OCI-LY7 (cell line): Measurements from ENCODE around the gene NUP62. TPM values are rescaled to one million over a fixed set of nuclear protein-coding genes. Genes with fewer than 3 reads are reported as not detected.

Experiments
- BruUV-seq: library from RNA; stranded (reverse); fragments of 400-500 nt; replicated peaks from 2 replicates; lab custom pipeline; 2021; lab: Mats Ljungman, UMichigan
- CTCF ChIA-PET: fragments of 300-600 bp; sonication (Branson Sonifier 250); formaldehyde crosslinking; loops from one replicate; lab custom pipeline; 2022; ENCODE audit warnings: antibody characterized with exemption; ENCODE audit not compliant: unreplicated experiment; lab: Charles Lee
- POLR2A ChIA-PET: fragments of 300-600 bp; sonication (Branson Sonifier 250); formaldehyde crosslinking; loops from one replicate; lab custom pipeline; 2022; ENCODE audit warnings: antibody characterized with exemption; lab: Charles Lee
- DNase-seq: peaks from one replicate; pipeline ENCODE4 v3.0.0-alpha.2; 2015; ENCODE audit warnings: low spot score
- H2AFZ ChIP-seq: fragments of 200-600 bp; sonication (generic), shearing (Covaris generic); 2 replicates; pipeline ENCODE4 v1.6.1; 2014; ENCODE audit warnings: mild to moderate bottlenecking, antibody characterized with exemption, low read length, moderate library complexity
- H3K27ac ChIP-seq: fragments of 200-600 bp; sonication (generic); 2 replicates; pipeline ENCODE4 v1.5.1; 2014; ENCODE audit warnings: mixed run types, low read depth, mild to moderate bottlenecking, moderate library complexity, low read length, inconsistent platforms; ENCODE audit not compliant: poor library complexity, severe bottlenecking
- H3K36me3 ChIP-seq: fragments of 200-600 bp; sonication (generic); 2 replicates; pipeline ENCODE4 v1.6.1; 2014; ENCODE audit warnings: mild to moderate bottlenecking, antibody characterized with exemption, low read length, moderate library complexity, mixed read lengths; ENCODE audit not compliant: insufficient read depth
- H3K4me1 ChIP-seq: fragments of 200-600 bp; sonication (generic); 2 replicates; pipeline ENCODE4 v1.5.1; 2014; ENCODE audit warnings: mild to moderate bottlenecking, low read length; ENCODE audit not compliant: insufficient read depth, poor library complexity, severe bottlenecking
- H3K4me2 ChIP-seq: fragments of 200-600 bp; sonication (generic); 2 replicates; pipeline ENCODE4 v1.6.1; 2014; ENCODE audit warnings: mild to moderate bottlenecking, low read length
- H3K4me3 ChIP-seq: fragments of 200-600 bp; sonication (generic); 2 replicates; pipeline ENCODE4 v1.5.1; 2014; ENCODE audit warnings: mild to moderate bottlenecking, low read depth, low read length; ENCODE audit not compliant: poor library complexity, severe bottlenecking
- H3K79me2 ChIP-seq: fragments of 200-600 bp; sonication (generic); 2 replicates; pipeline ENCODE4 v1.6.1; 2016; ENCODE audit warnings: low read depth, mild to moderate bottlenecking, low read length, moderate library complexity, mixed read lengths; ENCODE audit not compliant: insufficient read depth
- H3K9me2 ChIP-seq: fragments of 200-600 bp; sonication (generic); 2 replicates; pipeline ENCODE4 v1.6.1; 2016; ENCODE audit warnings: mild to moderate bottlenecking, low read length, mixed read lengths; ENCODE audit not compliant: insufficient read depth
- H3K9me3 ChIP-seq: fragments of 200-600 bp; sonication (generic); 2 replicates; pipeline ENCODE4 v1.6.1; 2014; ENCODE audit warnings: mild to moderate bottlenecking, mixed run types, low read length, mixed read lengths
- H4K20me1 ChIP-seq: fragments of 200-600 bp; sonication (generic); 2 replicates; pipeline ENCODE4 v1.6.1; 2014; ENCODE audit warnings: mild to moderate bottlenecking, antibody characterized with exemption, low read length, moderate library complexity, mixed read lengths; ENCODE audit not compliant: insufficient read depth
- CTCF ChIP-seq: fragments of 200-600 bp; sonication (generic); conservative IDR thresholded peaks from 2 replicates; pipeline ENCODE4 v1.5.1; 2014; ENCODE audit warnings: mild to moderate bottlenecking, antibody characterized with exemption, low read length, moderate library complexity, mixed read lengths
- EZH2phosphoT487 ChIP-seq: fragments of 200-600 bp; sonication (generic); IDR thresholded peaks from 2 replicates; pipeline ENCODE4 v1.6.1; 2018; ENCODE audit warnings: low read depth, borderline replicate concordance, mild to moderate bottlenecking, mixed run types, antibody characterized with exemption, low read length, moderate library complexity, mixed read lengths
- intact Hi-C: fragments of 100-400 bp; cut with micrococcal nuclease; formaldehyde crosslinking; loops from one replicate; pipeline ENCODE4 v1.10.0; 2022; ENCODE audit not compliant: unreplicated experiment
- total RNA-seq, 2 experiments: library from RNA; depleted of rRNA in 1 of 2; stranded (reverse); fragments of >200 nt in 1 of 2; shearing (Covaris generic) in 1 of 2; gene quantifications; 2 replicates each; pipeline ENCODE4 v1.2.3, GENCODE V29; 2014 to 2022

Gene NUP62
- total RNA-seq, 2 experiments from 2014 or later, result 75.6 to 76.3 TPM

GRCh38 chr19:49950956-49951526 lies 21.7 kb upstream of the NUP62 start:
- intact Hi-C loops, result no loop called here
- CTCF ChIA-PET, result interaction anchor here (0.5 kb wide), 1 partner anchor 28 kb away, joined by 5 read pairs; no protein-coding TSS in a partner anchor

GRCh38 chr19:49950590-49950948 lies 21.3 kb upstream of the NUP62 start:
- POLR2A ChIA-PET, result interaction anchor here (0.5 kb wide), 1 partner anchor 11 kb away, joined by 3 read pairs; no protein-coding TSS in a partner anchor
- intact Hi-C loops, result no loop called here
- CTCF ChIA-PET, result interaction anchor here (0.5 kb wide), 1 partner anchor 28 kb away, joined by 5 read pairs; no protein-coding TSS in a partner anchor
- H3K9me3 ChIP-seq, result no peaks in the 10 kb centered on the region
- TF ChIP-seq EZH2phosphoT487, result no peak
- TF ChIP-seq CTCF, result no peak
- no TSS peak for BruUV-seq
- H4K20me1 ChIP-seq, result no peaks in the 10 kb centered on the region
- no peaks in the 10 kb centered on the region for H3K9me2 ChIP-seq
- H3K79me2 ChIP-seq, result no peaks in the 10 kb centered on the region
- no peak overlapping the region for H2AFZ ChIP-seq
- no peak overlapping the region for H3K4me3 ChIP-seq
- H3K4me2 ChIP-seq, result no peak overlapping the region
- no peaks in the 10 kb centered on the region for H3K36me3 ChIP-seq
- no peak for DNase-seq
- H3K4me1 ChIP-seq, result peaks cover 9% of the 10 kb centered on the region
- H3K27ac ChIP-seq, result no peak overlapping the region

More at GRCh38 chr19:49950956-49951526, 21.7 kb upstream of the NUP62 start:
- Histone ChIP-seq H3K9me3 (no peaks in the 10 kb centered on the region), H4K20me1 (no peaks in the 10 kb centered on the region), H3K4me1 (peaks cover 9% of the 10 kb centered on the region), H3K4me3 (no peak overlapping the region), H3K9me2 (no peaks in the 10 kb centered on the region), H3K27ac (no peak overlapping the region), H3K36me3 (no peaks in the 10 kb centered on the region), H2AFZ (no peak overlapping the region), H3K4me2 (no peak overlapping the region), H3K79me2 (no peaks in the 10 kb centered on the region)
- no peak for DNase-seq
- POLR2A ChIA-PET, result no interaction called here
- TF ChIP-seq CTCF (no peak), EZH2phosphoT487 (no peak)
- no TSS peak for BruUV-seq
